Mucosa of gallbladder (tissue), 1 donor: ENCODE results near the gene SLC35F4. TPM values are rescaled to one million over a fixed set of nuclear protein-coding genes. Genes with fewer than 3 reads are reported as not detected.

Source experiments
- DNase-seq: peaks from one replicate; pipeline ENCODE4 v3.0.0-alpha.2; 2020; ENCODE audit warnings: low spot score
- total RNA-seq: library from RNA; stranded (reverse); gene quantifications from one replicate; pipeline ENCODE4 v1.2.1, GENCODE V29; 2021
- donor health status: DM: no; HTN: no; CAD: no.

The SLC35F4 gene
- total RNA-seq, 1 donor from 2014 or later = not detected

GRCh38 chr14:57848786-57849185, 17.1 kb downstream of the SLC35F4 start:
- DNase-seq = no peak

DNA sequence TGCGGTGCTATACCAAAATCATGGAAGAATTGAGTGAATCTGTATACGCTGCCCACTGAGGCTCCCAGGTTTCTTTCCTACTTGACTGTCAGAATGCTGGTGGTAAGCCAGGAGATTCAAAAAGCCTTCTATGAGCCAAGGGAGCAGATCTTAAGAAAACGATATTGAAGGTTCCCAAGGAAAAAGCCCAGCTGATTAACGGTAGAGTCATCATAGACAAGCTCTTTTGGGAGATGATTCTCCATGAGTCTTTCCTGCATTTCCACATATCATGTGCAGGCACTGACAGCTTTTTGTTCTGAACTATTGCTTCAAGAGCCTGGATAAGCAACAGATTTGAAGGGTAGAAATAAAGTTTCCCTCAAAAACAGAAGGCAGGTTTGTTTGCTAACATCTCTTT, 17.5 kb downstream of the SLC35F4 start:
- no peak for DNase-seq

- DNase-seq = no peak
Measured at GRCh38 chr14:57847706-57848105, 18.2 kb downstream of the SLC35F4 start.

DNA sequence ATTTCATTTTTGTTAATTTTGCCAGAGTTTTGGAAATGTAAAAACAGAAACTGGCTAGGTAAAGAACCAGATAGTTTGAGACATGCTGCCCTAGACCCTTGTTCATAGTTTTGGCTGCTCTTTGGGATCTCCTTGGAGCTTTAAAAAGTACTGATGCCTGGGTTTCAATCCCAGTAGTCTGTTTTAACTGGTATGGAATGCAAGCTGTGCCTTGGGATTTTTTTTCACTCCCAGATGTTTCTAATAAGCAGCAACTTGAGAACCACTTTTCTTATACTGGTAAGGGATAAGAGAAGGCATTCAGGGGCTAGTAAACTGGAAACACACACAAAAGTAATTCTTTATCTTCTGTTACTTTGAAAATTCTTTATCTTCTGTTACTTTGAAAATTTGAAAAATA, 18.8 kb downstream of the SLC35F4 start:
- DNase-seq = no peak

DNA sequence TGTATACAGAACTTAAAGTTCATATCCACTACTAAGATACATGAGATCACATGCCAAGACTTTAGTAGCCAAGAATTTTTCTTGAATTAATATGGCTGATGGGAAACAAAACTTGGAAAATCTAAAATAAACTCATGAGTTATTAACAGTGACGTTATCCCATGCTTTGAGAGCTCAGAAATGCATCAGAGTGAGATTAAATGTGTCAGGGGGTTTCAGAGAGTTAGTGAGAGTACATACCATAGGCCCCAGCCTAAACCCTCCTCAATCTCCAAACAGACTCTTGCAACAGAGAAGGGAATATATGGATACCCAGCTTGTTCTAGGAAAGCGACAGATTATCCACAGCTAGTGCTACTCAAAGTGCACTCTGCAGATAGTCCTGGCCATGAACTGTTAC, 19.3 kb downstream of the SLC35F4 start:
- DNase-seq = no peak

GRCh38 chr14:57845802-57846531, 19.9 kb downstream of the SLC35F4 start:
- no peak for DNase-seq

DNA sequence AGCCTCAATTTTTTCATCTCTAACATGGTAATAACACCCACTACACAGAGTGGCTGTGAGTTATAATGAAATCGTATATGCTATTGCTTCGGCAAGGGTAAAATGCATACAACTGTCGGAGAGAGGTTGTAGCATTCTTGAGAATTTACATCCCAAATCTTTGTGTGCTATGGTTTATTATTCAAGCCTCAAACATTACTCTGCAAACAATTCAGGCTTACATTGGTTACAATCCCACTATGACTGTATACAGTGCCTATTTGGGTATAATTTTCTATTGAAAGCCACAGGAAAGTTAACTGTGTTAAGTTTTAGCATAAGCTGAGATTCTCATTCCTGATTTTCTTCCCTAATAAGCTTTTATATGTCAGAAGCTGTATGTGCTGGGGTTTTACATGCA, 20.6 kb downstream of the SLC35F4 start:
- DNase-seq = no peak

DNA sequence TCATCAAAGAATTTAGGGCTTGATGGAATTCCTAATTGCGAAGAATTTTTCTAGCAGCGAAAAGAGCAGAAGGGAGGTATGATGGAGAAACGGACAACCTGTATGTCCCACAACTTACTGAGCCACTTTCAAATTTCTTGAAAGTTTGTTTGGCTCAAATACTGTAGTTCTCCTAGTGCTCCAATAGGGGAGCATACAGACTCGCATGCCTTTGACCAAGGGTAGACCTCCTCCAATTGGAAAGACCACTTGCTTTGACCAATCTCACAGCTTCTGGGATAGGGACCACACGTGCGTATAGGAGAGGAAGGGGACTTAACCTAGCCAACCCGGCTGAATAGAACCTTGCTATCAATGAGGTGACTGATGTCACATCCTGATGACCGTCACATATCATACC, 28.6 kb downstream of the SLC35F4 start:
- no peak for DNase-seq

DNA sequence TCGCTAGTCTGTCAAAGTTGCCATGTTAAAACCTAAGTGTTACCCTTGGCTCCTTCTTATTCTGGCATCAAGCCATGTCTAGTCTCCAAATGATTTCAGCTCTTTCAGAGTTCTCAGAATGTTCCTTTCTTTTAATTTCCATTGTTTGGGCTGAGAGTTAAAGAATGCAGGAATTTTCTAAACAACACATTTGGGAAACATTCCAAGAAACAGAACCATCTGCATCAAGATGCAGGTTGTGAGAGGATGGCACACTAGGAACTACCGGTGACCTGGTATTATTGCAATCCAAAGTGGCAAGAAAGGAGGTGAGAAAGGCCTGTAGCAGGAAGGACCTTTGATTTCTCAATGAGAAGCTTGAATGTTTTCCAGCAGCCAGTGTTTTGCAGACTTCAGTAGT, 30.1 kb downstream of the SLC35F4 start:
- no peak for DNase-seq

- no peak for DNase-seq
Measured at GRCh38 chr14:57834961-57835360, 30.9 kb downstream of the SLC35F4 start.

DNA sequence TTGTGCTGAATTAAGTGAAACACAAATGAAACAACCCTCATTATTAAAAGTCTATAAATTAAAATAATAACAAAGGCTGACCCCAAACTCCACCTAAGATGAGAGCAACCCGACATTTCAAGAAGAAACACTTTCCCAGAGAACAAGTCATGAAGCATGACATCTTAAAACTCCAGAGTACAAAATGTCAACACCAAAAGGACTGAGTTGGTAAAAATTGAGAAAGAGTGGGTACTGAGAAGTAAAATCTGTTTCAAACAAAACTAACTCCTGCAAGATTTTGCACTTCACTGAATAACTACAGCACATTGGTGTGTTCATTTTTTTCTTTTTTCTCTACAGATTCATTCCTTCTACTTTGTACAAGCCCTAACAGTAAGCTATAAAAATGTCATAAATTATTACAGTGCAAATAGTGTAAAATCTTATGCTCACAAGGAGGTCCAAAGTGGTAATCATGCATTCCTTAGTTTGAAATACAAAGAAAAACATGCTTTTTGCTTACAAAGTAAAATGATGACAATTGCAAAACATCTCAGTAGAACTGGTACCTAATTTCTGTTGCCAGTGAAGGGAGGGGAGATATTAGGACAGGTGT, 31.8 kb downstream of the SLC35F4 start:
- no peak for DNase-seq

GRCh38 chr14:57833323-57833722, 32.6 kb downstream of the SLC35F4 start:
- no peak for DNase-seq

- no peak for DNase-seq
Measured at GRCh38 chr14:57831981-57832380, 33.9 kb downstream of the SLC35F4 start.

- DNase-seq = no peak
Measured at GRCh38 chr14:57828713-57829112, 37.2 kb downstream of the SLC35F4 start.

DNA sequence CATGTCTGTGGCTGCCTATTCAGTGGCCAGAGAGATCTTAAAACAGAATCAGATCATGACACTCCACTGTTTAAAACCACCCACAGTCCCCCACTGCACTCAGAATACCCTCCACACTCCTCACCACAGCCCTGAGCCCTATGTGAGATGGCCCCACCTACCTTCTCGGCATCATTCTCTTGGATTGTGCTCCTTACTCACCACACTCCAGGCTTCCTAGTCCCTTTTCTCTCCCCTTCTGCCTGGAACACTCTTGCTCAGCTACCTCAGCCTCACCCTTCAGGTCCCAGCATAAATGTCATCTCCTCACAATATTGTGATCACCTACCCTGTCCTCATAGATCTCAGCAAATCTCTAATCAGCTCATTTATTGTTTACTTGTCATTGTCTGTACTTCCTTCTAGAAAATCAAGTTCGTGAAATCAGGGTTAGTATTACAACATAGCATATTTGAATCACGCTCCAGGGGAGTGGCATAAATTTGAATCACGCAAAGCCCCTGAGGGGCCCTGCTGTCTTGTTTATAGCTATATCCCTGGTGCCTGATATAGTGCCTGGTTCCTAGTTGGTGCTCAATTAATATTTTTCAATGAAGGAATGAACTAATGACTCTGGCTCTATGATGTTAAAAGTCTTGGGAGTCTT, 42.8 kb downstream of the SLC35F4 start:
- no peak for DNase-seq

- no peak for DNase-seq
Measured at GRCh38 chr14:57822081-57822480, 43.8 kb downstream of the SLC35F4 start.

GRCh38 chr14:57820581-57820980, 45.3 kb downstream of the SLC35F4 start:
- no peak for DNase-seq

- DNase-seq = no peak
Measured at GRCh38 chr14:57818511-57818910, 47.4 kb downstream of the SLC35F4 start.

GRCh38 chr14:57816568-57817284, 49.2 kb downstream of the SLC35F4 start:
- DNase-seq = no peak

DNA sequence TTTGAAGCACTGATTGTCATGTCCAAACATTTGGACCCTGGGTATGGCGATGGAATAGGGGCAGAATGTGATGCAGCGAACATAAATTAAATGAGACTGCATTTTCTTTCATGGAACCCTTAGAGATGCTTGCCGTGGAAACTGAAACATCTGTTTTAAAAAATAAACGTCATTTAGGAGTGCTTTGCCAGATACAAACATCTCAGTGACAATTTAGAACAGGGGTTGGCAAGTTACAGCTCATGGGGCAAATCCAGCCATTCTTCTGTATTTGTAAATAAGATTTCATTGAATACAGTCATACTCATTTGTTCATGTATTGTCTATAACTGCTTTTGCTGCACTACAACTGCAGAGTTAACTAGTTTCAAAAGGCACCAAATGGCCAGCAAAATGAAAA, 51.2 kb downstream of the SLC35F4 start:
- no peak for DNase-seq

DNA sequence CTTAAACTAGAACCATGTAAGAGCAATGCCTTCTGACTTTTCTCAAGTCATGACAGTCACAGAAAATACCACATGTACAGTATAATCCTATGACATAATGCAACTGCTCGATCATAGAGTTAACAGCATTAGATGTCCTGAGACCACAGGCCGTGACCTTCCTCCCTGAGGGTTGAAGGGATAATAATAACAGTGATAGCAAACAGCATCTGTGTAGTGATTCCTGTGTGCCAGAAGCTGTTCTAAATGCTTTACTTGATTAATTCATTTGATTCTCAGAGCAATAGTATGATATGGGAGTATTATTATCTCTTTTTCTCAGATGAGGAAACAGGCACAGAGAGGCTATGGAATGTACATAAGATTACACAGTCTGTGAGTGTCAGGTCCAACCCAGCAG, 53.2 kb downstream of the SLC35F4 start:
- DNase-seq = no peak

DNA sequence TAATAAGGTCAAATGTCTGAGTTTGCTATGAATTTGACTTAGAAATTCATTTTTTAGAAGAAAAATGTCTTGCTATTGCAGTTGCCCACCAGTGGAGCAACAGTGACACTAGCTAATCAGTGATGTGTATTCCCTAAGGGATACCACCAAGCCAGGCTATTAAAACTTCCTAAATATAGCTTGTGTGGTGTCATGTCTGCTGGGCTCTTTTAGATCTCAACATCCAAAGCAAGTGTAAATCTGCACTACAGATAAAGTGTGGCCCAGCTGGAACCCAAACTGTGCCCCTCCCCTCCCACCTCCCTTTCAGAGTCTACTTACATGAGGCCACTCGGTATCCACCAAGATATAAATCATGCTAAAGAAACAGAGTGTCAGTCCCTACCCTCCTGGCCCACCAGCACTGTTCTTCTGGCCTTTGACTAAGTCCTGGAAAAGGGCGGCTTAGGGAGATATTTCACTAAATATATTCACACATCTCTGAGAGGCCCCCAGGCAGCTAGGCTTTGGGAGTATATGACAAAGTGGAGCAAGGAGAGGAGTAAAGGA, 53.8 kb downstream of the SLC35F4 start:
- no peak for DNase-seq
